ENCODE data around the gene SCD5. TPM values are rescaled to one million over a fixed set of nuclear protein-coding genes. Genes with fewer than 3 reads are reported as not detected.

The SCD5 gene
- total RNA-seq, 2 experiments from 2014 or later: 0.12 to 0.35 TPM

DNA sequence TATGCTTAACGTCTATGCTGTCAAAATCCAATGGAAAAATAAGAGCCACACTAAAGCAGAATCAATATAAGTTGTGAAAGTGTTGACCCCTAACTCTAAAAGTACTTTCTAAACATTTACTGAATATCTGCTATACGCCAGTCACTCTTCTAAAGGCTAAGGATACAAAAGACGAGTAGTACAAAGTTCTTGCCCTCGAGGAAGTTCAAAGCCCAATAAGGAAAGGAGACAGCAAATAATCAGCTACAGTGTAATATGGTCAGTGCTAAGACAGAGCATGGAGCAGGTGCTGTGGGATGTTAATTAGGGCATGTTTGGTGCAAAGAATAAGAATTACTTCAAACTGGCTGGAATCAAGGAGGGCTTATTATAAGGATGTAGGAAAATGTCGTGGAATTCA is 205.2 kb downstream of the SCD5 start:
- intact Hi-C loops (cut with micrococcal nuclease): no loop called here
- Mint-ChIP-seq H3K4me3 (no peak overlapping the region), H3K27me3 (ENCODE audit: low read depth) (peaks cover 12% of the 10 kb centered on the region), H3K4me1 (ENCODE audit: low read depth) (no peaks in the 10 kb centered on the region), H3K36me3 (ENCODE audit: low read depth) (no peaks in the 10 kb centered on the region), H3K9me3 (no peaks in the 10 kb centered on the region), H3K27ac (no peak overlapping the region)
- no peak for DNase-seq
- CTCF ChIA-PET: no interaction called here

DNA sequence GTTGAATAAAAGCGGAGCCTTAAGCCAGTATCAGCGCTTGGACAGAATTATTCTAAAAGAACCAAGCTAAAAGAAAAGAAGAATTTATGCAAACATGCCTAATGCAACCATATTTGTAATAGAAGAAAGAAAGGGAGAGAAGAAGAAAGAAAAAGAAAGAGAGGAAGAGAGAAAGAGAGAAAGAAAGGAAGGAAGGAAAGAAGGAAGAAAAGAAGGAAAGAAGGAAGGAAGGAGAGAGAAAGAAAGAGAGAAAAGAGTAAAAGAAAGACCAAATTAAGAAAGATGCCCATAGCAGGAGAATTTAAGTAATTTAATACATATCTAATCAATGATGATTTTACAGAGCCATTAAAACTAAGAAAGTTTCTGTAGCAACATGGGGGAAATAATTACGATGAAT is 206.0 kb downstream of the SCD5 start:
- intact Hi-C loops (cut with micrococcal nuclease): no loop called here
- DNase-seq: no peak
- CTCF ChIA-PET: no interaction called here
- H3K27me3 Mint-ChIP-seq (ENCODE audit: low read depth): peaks cover 10% of the 10 kb centered on the region
- no peaks in the 10 kb centered on the region for H3K36me3 Mint-ChIP-seq (ENCODE audit: low read depth)
- H3K4me1 Mint-ChIP-seq (ENCODE audit: low read depth): no peaks in the 10 kb centered on the region
- no peaks in the 10 kb centered on the region for H3K9me3 Mint-ChIP-seq
- H3K4me3 Mint-ChIP-seq: no peak overlapping the region
- H3K27ac Mint-ChIP-seq: no peak overlapping the region

- CTCF ChIA-PET: no interaction called here
- intact Hi-C loops (cut with micrococcal nuclease): no loop called here
- Mint-ChIP-seq H3K27ac (no peak overlapping the region), H3K4me1 (ENCODE audit: low read depth) (no peaks in the 10 kb centered on the region), H3K36me3 (ENCODE audit: low read depth) (no peaks in the 10 kb centered on the region), H3K9me3 (no peaks in the 10 kb centered on the region), H3K4me3 (no peak overlapping the region), H3K27me3 (ENCODE audit: low read depth) (peaks cover 10% of the 10 kb centered on the region)
- no peak for DNase-seq
Observed at GRCh38 chr4:82591592-82591991, 207.0 kb downstream of the SCD5 start.

DNA sequence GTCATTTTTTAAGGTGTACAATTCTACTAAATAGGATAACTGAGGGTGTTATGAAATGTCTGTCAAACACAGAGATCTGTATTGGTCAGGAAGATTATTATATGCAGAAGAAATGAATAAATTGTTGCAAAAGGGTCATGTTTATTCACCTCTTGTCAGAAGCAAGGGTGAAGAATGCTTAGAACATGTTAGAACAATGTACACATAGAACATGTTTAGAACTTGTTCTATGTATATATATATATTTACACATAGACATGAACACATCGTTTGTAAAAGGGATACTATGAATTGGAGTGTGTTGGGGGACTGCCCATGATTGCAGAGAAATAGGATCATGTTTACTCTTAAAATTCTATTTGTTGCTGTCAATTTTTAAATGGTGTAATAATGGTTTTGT is 208.8 kb downstream of the SCD5 start:
- intact Hi-C loops (cut with micrococcal nuclease): no loop called here
- Mint-ChIP-seq H3K36me3 (ENCODE audit: low read depth) (no peaks in the 10 kb centered on the region), H3K4me1 (ENCODE audit: low read depth) (no peaks in the 10 kb centered on the region), H3K4me3 (no peak overlapping the region), H3K27me3 (ENCODE audit: low read depth) (peaks cover 10% of the 10 kb centered on the region), H3K27ac (no peak overlapping the region), H3K9me3 (no peaks in the 10 kb centered on the region)
- no peak for DNase-seq
- CTCF ChIA-PET: interaction anchor here (1.3 kb wide), 1 partner anchor 8 kb away, joined by 3 read pairs; no protein-coding TSS in a partner anchor

DNA sequence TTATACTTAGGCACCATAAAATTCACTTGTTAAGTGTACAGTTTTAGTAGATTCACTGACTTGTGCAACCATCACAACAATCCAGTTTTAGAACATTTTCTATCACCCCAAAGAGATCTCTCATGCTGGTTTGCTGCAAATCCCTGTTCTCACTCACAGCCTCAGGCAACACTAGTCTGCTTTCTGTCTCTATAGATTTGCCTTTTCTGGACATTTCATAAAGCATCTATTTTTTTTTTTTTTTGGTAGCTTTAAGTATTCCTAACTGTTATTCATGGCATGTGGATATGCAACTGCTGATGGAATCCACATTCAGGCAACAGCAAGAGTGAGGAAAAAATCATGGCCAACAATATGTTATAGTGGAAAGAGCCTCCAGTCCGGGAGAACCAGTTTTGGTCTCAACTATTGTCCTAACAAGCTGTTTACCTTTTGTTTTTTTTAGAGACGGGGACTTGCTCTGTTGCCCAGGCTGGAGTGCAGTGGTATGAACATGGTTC is 209.8 kb downstream of the SCD5 start:
- intact Hi-C loops (cut with micrococcal nuclease): no loop called here
- CTCF ChIA-PET: interaction anchor here (1.3 kb wide), 1 partner anchor 9 kb away, joined by 3 read pairs; no protein-coding TSS in a partner anchor
- no peaks in the 10 kb centered on the region for H3K36me3 Mint-ChIP-seq (ENCODE audit: low read depth)
- no peak overlapping the region for H3K27ac Mint-ChIP-seq
- no peaks in the 10 kb centered on the region for H3K9me3 Mint-ChIP-seq
- H3K4me1 Mint-ChIP-seq (ENCODE audit: low read depth): no peaks in the 10 kb centered on the region
- no peak overlapping the region for H3K4me3 Mint-ChIP-seq
- DNase-seq: no peak
- peaks cover 10% of the 10 kb centered on the region for H3K27me3 Mint-ChIP-seq (ENCODE audit: low read depth)

GRCh38 chr4:82587826-82588540 is 210.6 kb downstream of the SCD5 start:
- Mint-ChIP-seq H3K4me1 (ENCODE audit: low read depth) (no peaks in the 10 kb centered on the region), H3K9me3 (no peaks in the 10 kb centered on the region), H3K27me3 (ENCODE audit: low read depth) (peaks cover 5% of the 10 kb centered on the region), H3K36me3 (ENCODE audit: low read depth) (no peaks in the 10 kb centered on the region), H3K4me3 (no peak overlapping the region), H3K27ac (no peak overlapping the region)
- DNase-seq: no peak
- CTCF ChIA-PET: no interaction called here
- intact Hi-C loops (cut with micrococcal nuclease): no loop called here

GRCh38 chr4:82585690-82586435 is 212.7 kb downstream of the SCD5 start:
- CTCF ChIA-PET: interaction anchor here (0.8 kb wide), 1 partner anchor 9 kb away, joined by 3 read pairs; no protein-coding TSS in a partner anchor
- intact Hi-C loops (cut with micrococcal nuclease): no loop called here
- Mint-ChIP-seq H3K36me3 (ENCODE audit: low read depth) (no peaks in the 10 kb centered on the region), H3K27ac (no peak overlapping the region), H3K9me3 (no peaks in the 10 kb centered on the region), H3K4me3 (no peak overlapping the region), H3K4me1 (ENCODE audit: low read depth) (no peaks in the 10 kb centered on the region), H3K27me3 (ENCODE audit: low read depth) (no peaks in the 10 kb centered on the region)
- DNase-seq: no peak

- no peak overlapping the region for H3K4me3 Mint-ChIP-seq
- CTCF ChIA-PET: interaction anchor here (0.9 kb wide), 1 partner anchor 153 kb away, joined by 3 read pairs; no protein-coding TSS in a partner anchor
Observed at GRCh38 chr4:82584931-82585330, 213.7 kb downstream of the SCD5 start.

GRCh38 chr4:82583897-82584587 is 214.6 kb downstream of the SCD5 start:
- Mint-ChIP-seq H3K4me3 (no peak overlapping the region), H3K4me1 (ENCODE audit: low read depth) (no peaks in the 10 kb centered on the region), H3K36me3 (ENCODE audit: low read depth) (no peaks in the 10 kb centered on the region), H3K27me3 (ENCODE audit: low read depth) (no peaks in the 10 kb centered on the region), H3K9me3 (no peaks in the 10 kb centered on the region), H3K27ac (no peak overlapping the region)
- CTCF ChIA-PET: no interaction called here
- intact Hi-C loops (cut with micrococcal nuclease): no loop called here
- DNase-seq: no peak

More at GRCh38 chr4:82584931-82585330, 213.7 kb downstream of the SCD5 start:
- intact Hi-C loops (cut with micrococcal nuclease): no loop called here
- Mint-ChIP-seq H3K27me3 (ENCODE audit: low read depth) (no peaks in the 10 kb centered on the region), H3K9me3 (no peaks in the 10 kb centered on the region), H3K27ac (no peak overlapping the region), H3K36me3 (ENCODE audit: low read depth) (no peaks in the 10 kb centered on the region), H3K4me1 (ENCODE audit: low read depth) (no peaks in the 10 kb centered on the region)
- DNase-seq: no peak

- no peak for DNase-seq
- CTCF ChIA-PET: no interaction called here
- intact Hi-C loops (cut with micrococcal nuclease): no loop called here
- Mint-ChIP-seq H3K36me3 (ENCODE audit: low read depth) (no peaks in the 10 kb centered on the region), H3K9me3 (no peaks in the 10 kb centered on the region), H3K4me3 (no peak overlapping the region), H3K4me1 (ENCODE audit: low read depth) (no peaks in the 10 kb centered on the region), H3K27ac (no peak overlapping the region), H3K27me3 (ENCODE audit: low read depth) (no peaks in the 10 kb centered on the region)
Observed at GRCh38 chr4:82579932-82580331, 218.7 kb downstream of the SCD5 start.

All from activated naive CD4-positive, alpha-beta T cell treated with anti-CD3 and anti-CD28 coated beads for 36 hours (primary cell).